Ectodermal cell (in vitro differentiated cells): ENCODE results near the gene PRSS3.
"Not testable (repeated sequence)": the region's sequence is repeated elsewhere in the genome, so short reads cannot be mapped to it uniquely, and the experiment has no call there.

ENCODE experiments used
- H3K27ac ChIP-seq: 2 replicates; pipeline ENCODE4 v1.7.0; 2013; ENCODE audit warnings: mild to moderate bottlenecking, low read depth, low read length; ENCODE audit not compliant: insufficient read depth, poor library complexity, severe bottlenecking
- H3K27me3 ChIP-seq: 2 replicates; pipeline ENCODE4 v1.7.0; 2013; ENCODE audit warnings: mild to moderate bottlenecking, low read length; ENCODE audit not compliant: insufficient read depth, control insufficient read depth, poor library complexity, severe bottlenecking
- H3K36me3 ChIP-seq: one replicate; pipeline ENCODE4 v1.7.0; 2013; ENCODE audit warnings: low read length; ENCODE audit not compliant: control insufficient read depth, insufficient read depth
- H3K4me1 ChIP-seq: one replicate; pipeline ENCODE4 v1.7.0; 2013; ENCODE audit warnings: low read length; ENCODE audit not compliant: control insufficient read depth, insufficient read depth
- H3K4me3 ChIP-seq: 2 replicates; pipeline ENCODE4 v1.7.0; 2013; ENCODE audit warnings: low read depth, low read length, control low read depth; ENCODE audit not compliant: insufficient read depth
- H3K9me3 ChIP-seq: 2 replicates; pipeline ENCODE4 v1.7.0; 2013; ENCODE audit warnings: mild to moderate bottlenecking, low read length, moderate library complexity; ENCODE audit not compliant: control insufficient read depth
- whole genome bisulfite sequencing, 2 experiments: methylation state at CpG; one replicate each; pipeline ENCODE4 v1.1.7; 2013; ENCODE audit warnings: missing lambda C conversion rate in 2 of 2; 5-methylcytosine and 5-hydroxymethylcytosine counted together

Gene PRSS3

DNA sequence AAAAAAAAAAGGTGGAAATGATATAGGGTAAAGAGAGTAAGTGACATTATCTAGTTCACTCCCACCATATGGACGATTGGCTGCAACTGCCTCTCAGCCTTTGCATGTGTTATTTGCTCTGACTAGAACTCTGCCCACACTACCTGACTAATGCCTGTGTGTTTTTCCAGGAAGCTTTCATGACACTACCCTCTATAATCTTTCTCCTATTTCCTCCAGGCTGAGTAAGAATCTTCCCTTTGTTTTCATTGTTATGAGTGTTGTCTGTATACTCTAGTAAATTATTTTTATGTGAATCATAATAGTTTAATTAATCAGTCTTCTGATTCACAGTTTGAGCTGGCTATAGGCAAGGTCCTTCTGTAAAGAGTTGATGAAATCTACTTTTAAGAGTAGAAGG, 31.7 kb upstream of the PRSS3 start:
- not testable (repeated sequence) for H3K27ac ChIP-seq, H3K9me3 ChIP-seq, H3K27me3 ChIP-seq, H3K36me3 ChIP-seq, H3K4me3 ChIP-seq, H3K4me1 ChIP-seq
- 88 to 100% methylated on average over 1 of the region's 1 CpG for WGBS, 2 experiments

DNA sequence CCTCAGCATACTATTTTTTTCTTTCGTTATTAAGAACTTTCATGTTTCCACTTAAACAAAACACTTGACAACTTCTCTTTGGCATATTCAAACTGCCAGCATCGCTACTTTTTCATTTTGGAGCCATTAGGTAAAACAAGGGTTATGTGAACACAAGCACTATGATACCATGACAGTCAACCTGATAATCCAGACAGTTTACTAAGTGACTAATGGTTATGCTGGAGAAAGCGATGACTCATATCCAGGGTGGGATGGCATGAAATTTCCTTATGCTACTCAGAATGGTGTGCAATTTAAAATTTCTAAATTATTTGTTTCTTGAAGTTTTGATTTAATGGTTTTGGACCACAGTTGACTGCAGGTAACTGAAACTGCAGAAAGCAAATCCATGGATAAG, 29.9 kb upstream of the PRSS3 start:
- Histone ChIP-seq H3K36me3 (no peaks in the 10 kb centered on the region), H3K9me3 (no peaks in the 10 kb centered on the region), H3K4me1 (no peaks in the 10 kb centered on the region), H3K27ac (no peak overlapping the region), H3K4me3 (no peak overlapping the region), H3K27me3 (no peaks in the 10 kb centered on the region)
- 93 to 95% methylated on average over 3 of the region's 3 CpGs for WGBS, 2 experiments

DNA sequence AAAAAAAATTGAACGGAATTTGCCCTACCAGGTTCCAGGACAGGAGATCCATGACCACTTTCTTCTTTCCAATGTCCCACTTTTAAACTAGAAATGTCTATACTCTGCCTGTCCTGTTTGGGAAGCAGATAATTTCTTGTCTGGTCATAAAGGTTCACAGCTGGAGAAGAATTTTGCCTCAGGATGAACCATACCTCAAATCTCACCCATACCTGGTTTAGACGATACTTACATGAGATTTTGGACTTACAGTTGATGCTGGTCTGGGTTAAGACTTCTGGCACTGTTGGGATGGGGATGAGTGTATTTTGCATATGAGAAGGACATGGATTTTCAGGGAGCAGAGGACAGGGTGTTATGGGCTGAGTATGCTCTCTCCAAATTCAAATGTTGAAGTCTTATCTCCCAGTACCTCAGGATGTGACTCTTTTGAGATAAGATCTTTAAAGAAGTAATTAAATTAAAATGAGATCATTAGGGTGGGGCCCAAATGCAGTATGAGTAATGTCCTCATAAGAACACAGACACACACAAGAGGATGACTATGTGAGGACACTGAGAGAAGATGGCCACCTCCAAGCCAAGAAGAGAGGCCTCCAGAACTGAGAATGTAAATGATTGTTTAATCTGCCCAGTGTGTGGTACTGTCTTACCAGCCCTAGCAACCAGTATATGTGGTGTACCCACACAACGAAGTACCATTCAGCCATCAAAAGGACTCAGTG, 25.0 kb upstream of the PRSS3 start:
- H3K4me1 ChIP-seq, H3K36me3 ChIP-seq, H3K27me3 ChIP-seq, H3K9me3 ChIP-seq, H3K27ac ChIP-seq, H3K4me3 ChIP-seq: not testable (repeated sequence)
- WGBS, 2 experiments = 93 to 98% methylated on average over 2 to 3 of the region's 3 CpGs

DNA sequence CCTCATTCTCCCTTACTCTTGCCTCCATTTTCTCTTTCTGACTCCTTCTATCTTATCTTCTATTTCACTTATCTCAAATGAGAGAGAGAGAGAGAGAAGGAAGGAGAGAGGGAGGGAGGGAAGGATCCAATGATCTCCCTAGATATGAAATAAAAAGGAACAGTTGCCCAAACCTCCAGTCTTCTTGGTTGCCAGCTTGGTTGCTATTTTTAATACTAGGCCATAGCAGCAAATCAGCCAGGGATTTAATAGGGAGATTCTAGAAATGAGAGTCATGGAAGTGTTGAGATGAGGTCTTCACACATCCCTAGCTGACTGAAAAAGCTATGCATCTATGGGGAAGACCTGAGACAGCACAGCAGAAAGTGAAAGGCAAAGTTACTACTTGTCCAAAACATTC, 22.2 kb upstream of the PRSS3 start:
- H3K36me3 ChIP-seq, H3K27ac ChIP-seq, H3K9me3 ChIP-seq, H3K4me1 ChIP-seq, H3K4me3 ChIP-seq, H3K27me3 ChIP-seq: not testable (repeated sequence)

DNA sequence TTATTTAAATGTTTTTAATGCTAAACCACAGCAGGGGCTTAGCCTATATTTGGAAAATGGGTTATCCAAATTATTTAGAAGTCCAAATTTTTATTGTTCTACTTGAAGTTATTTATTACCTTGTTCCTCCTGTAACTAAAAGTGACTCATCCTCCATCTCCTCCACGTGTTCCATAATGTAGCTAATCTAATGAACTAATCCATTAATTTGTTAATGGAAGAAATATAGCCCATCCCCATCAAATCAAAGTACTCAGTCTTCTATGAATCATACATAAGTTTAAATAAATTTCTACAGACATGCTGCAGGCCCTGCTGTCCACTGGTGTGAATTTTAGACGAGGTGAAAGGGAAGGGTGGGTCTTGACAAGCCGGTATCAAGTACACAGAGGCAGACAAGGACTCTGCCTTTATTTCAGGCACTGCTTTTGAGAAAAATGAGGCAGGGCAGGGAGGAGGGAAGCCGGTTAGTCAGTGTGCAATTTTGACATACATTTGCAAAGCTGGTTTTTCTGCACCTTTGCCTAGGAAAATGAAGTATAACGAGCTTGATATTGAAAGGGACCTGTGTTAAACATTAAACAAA, 21.2 kb upstream of the PRSS3 start:
- not testable (repeated sequence) for H3K36me3 ChIP-seq, H3K27ac ChIP-seq

DNA sequence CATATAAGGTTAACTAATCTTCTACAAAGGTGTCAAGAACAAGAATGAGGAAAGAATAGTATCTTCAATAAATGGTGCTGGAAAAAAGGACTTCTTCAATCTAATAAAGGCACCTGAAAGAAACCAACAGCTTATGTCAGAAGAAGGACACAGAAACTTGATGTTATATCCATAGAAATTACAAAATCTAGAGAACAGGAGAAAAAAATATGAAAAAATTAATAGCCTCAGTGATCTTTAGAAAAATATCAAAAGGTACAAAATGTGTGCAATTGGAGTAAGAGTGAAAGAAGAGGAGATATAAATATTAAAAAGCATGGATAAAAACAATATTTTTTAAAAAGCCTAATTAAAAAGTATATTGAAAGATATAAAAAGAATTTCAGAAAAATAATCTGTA, 18.8 kb upstream of the PRSS3 start:
- Histone ChIP-seq H3K4me1 (no peaks in the 10 kb centered on the region), H3K36me3 (no peaks in the 10 kb centered on the region), H3K27ac (no peak overlapping the region)

More for the DNA sequence above, 21.2 kb upstream of the PRSS3 start:
- WGBS, 2 experiments = 87 to 96% methylated on average over 4 to 5 of the region's 5 CpGs
- not testable (repeated sequence) for H3K4me1 ChIP-seq, H3K4me3 ChIP-seq, H3K9me3 ChIP-seq, H3K27me3 ChIP-seq

DNA sequence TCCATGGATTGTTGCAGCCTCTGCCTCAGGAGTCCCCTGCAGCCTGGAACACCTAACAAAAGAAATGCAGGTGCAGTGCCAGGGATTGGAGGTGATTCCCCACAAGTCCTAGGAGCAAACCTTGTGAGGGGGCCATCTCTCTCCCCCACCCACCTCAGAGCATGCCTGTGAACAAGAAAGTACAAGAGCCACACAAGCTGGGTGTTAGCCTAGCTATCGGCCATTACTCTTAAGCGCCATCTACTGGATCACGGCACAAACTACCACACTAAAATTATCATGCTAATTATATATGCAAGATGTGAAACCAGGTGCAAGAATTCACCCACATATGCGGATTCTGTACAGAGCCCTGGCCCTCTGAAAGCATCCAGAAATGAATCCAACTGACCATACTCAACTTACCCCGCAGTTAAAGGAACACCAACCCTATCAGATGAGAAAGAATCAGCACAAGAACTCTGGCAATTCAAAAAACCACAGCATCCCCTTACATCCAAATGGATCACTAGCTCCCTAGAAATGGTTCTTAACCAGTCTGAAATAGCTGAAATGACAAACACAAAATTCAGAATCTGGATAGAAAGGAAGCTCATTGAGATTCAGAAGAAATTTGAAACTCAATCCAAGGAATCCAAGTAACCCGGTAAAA, 16.5 kb upstream of the PRSS3 start:
- Histone ChIP-seq H3K9me3 (no peaks in the 10 kb centered on the region), H3K36me3 (no peaks in the 10 kb centered on the region), H3K27me3 (no peaks in the 10 kb centered on the region), H3K4me1 (no peaks in the 10 kb centered on the region), H3K27ac (no peak overlapping the region), H3K4me3 (no peak overlapping the region)
- WGBS, 2 experiments = 19 to 26% methylated on average over 4 to 6 of the region's 6 CpGs

More for the DNA sequence above, 18.8 kb upstream of the PRSS3 start:
- Histone ChIP-seq H3K9me3 (no peaks in the 10 kb centered on the region), H3K27me3 (no peaks in the 10 kb centered on the region), H3K4me3 (no peak overlapping the region)

DNA sequence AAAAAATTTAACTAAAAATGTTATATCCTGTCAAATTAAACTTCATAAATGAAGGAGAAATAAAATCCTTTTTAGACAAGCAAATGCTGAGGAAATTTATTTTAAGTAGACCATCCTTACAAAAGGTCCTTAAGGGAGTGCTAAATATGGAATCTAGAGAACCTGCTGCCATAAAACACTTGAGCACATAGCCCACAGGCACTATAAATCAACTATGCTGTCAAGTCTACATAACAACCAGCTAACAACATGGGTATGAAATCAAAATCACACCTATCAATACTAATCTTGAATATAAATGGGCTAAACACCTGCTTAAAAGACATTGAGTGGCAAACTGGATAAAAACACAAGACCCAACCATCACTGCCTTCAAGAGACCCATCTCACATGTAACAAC, 15.1 kb upstream of the PRSS3 start:
- no peaks in the 10 kb centered on the region for H3K27me3 ChIP-seq
- H3K4me1 ChIP-seq = no peaks in the 10 kb centered on the region
- no peak overlapping the region for H3K4me3 ChIP-seq
- no peaks in the 10 kb centered on the region for H3K9me3 ChIP-seq
- H3K36me3 ChIP-seq = no peaks in the 10 kb centered on the region
- no peak overlapping the region for H3K27ac ChIP-seq

DNA sequence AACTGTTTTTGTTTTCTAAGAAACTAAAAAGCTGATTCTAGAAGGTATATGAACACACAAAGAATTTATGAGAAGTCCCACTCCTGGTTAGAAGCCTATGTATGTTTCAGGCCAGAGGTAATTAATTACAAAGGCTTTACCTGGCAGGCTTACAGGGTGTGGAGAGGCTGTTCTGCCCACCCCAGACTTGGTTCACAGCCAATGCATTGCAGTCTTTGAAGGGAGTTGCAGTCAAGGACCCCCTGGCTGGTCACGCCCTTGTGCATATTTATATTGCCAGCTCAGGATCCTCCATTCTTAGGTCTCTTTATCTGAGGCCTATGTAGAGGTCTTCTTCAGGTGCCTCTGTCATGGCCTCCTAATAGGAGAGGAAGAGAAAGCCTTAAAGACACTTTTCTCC, 13.6 kb upstream of the PRSS3 start:
- Histone ChIP-seq H3K36me3 (no peaks in the 10 kb centered on the region), H3K9me3 (no peaks in the 10 kb centered on the region), H3K4me1 (no peaks in the 10 kb centered on the region), H3K4me3 (no peak overlapping the region), H3K27ac (no peak overlapping the region), H3K27me3 (no peaks in the 10 kb centered on the region)
- WGBS, 2 experiments = 90 to 91% methylated on average over 1 of the region's 1 CpG

DNA sequence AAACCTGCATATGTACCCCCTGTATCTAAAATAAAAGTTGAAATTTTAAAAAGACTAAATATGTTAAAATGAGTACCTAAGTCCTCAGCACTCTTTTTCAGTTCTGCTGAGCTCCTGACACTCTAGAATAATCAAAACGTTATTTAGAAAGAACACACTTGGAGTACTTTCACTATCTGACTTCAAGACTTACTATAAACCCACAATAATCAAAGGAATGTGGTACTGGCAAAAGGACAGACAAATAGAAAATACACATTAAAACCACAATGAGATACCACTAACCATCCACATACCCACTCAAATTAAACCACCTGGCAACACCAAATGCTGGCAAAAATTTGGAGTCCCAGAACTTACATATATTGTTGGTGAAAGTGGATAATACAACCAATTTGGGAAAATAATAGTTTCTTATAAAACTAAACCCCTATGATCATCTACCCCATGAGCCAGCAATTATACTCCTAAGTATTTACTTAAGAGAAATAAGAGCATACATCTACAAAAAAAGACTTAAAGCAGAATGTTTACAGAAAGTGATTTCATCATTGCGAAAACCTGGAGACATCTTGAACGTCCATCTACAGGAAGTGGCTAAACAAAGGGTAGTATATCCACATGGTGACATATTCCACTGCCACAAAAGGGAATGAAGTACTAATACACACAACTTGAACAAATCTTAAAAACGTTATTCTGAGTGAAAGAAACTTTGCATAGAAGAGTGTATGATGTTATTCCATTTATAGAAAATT, 12.8 kb upstream of the PRSS3 start:
- WGBS, 2 experiments = 87 to 95% methylated on average over 3 of the region's 4 CpGs
- H3K4me1 ChIP-seq = no peaks in the 10 kb centered on the region
- H3K27me3 ChIP-seq = no peaks in the 10 kb centered on the region
- H3K9me3 ChIP-seq = no peaks in the 10 kb centered on the region
- H3K36me3 ChIP-seq = no peaks in the 10 kb centered on the region
- no peak overlapping the region for H3K27ac ChIP-seq
- no peak overlapping the region for H3K4me3 ChIP-seq
